Loucy (cell line): ENCODE data around the gene TGFB2.

Source experiments
- H2AFZ ChIP-seq: fragments of 200-600 bp; sonication (generic); 2 replicates; pipeline ENCODE4 v1.6.0; 2016; ENCODE audit warnings: antibody characterized with exemption, mild to moderate bottlenecking, low read length, moderate library complexity
- H3F3A ChIP-seq: fragments of 200-600 bp; 2 replicates; pipeline ENCODE4 v1.6.0; 2016; ENCODE audit warnings: antibody characterized with exemption, low read depth, mild to moderate bottlenecking
- H3K27me3 ChIP-seq: fragments of 200-600 bp; sonication (generic); 2 replicates; pipeline ENCODE4 v1.6.1; 2014; ENCODE audit warnings: low read length, mild to moderate bottlenecking; ENCODE audit not compliant: insufficient read depth, poor library complexity, severe bottlenecking
- H3K36me3 ChIP-seq: fragments of 200-600 bp; sonication (generic); 2 replicates; pipeline ENCODE4 v1.6.1; 2016; ENCODE audit warnings: low read length; ENCODE audit not compliant: insufficient read depth
- H3K4me1 ChIP-seq: fragments of 200-600 bp; sonication (generic); 2 replicates; pipeline ENCODE4 v1.5.1; 2014; ENCODE audit warnings: low read length, mild to moderate bottlenecking; ENCODE audit not compliant: insufficient read depth, poor library complexity, severe bottlenecking
- H3K4me2 ChIP-seq: fragments of 200-600 bp; sonication (generic); 2 replicates; pipeline ENCODE4 v1.6.0; 2014; ENCODE audit warnings: antibody characterized with exemption, low read length, low read depth, mild to moderate bottlenecking; ENCODE audit not compliant: poor library complexity, severe bottlenecking
- H3K4me3 ChIP-seq: fragments of 200-600 bp; sonication (generic); 2 replicates; pipeline ENCODE4 v1.5.1; 2014; ENCODE audit warnings: low read length, mild to moderate bottlenecking, mixed read lengths; ENCODE audit not compliant: poor library complexity, severe bottlenecking
- H3K79me2 ChIP-seq: fragments of 200-600 bp; sonication (generic); 2 replicates; pipeline ENCODE4 v1.6.1; 2014; ENCODE audit warnings: low read length; ENCODE audit not compliant: insufficient read depth
- H3K9ac ChIP-seq: fragments of 200-600 bp; sonication (generic); 2 replicates; pipeline ENCODE4 v1.6.0; 2014; ENCODE audit warnings: mild to moderate bottlenecking, low read depth, low read length, moderate library complexity; ENCODE audit not compliant: poor library complexity, severe bottlenecking
- H3K9me2 ChIP-seq: fragments of 200-600 bp; sonication (generic); replicated peaks from 2 replicates; pipeline ENCODE4 v1.6.1; 2016; ENCODE audit warnings: low read depth, low read length, mixed read lengths
- H3K9me3 ChIP-seq: fragments of 200-600 bp; sonication (generic); 2 replicates; pipeline ENCODE4 v1.6.1; 2014; ENCODE audit warnings: mild to moderate bottlenecking, antibody characterized with exemption, low read length, low read depth; ENCODE audit not compliant: insufficient read depth
- H4K20me1 ChIP-seq: fragments of 200-600 bp; sonication (generic); 2 replicates; pipeline ENCODE4 v1.6.0; 2014; ENCODE audit warnings: antibody characterized with exemption, low read length, mild to moderate bottlenecking; ENCODE audit not compliant: insufficient read depth, poor library complexity, severe bottlenecking
- EZH2phosphoT487 ChIP-seq: fragments of 200-600 bp; IDR thresholded peaks from 2 replicates; pipeline ENCODE4 v1.6.1; 2018; ENCODE audit warnings: antibody characterized with exemption, mild to moderate bottlenecking, moderate library complexity, borderline replicate concordance
- TF ChIP-seq, protein P1 (sequence below): fragments of 200-600 bp; sonication (generic); conservative IDR thresholded peaks from 2 replicates; pipeline ENCODE4 v1.5.1; 2014; ENCODE audit warnings: mild to moderate bottlenecking, antibody characterized with exemption, low read length

Gene TGFB2

DNA sequence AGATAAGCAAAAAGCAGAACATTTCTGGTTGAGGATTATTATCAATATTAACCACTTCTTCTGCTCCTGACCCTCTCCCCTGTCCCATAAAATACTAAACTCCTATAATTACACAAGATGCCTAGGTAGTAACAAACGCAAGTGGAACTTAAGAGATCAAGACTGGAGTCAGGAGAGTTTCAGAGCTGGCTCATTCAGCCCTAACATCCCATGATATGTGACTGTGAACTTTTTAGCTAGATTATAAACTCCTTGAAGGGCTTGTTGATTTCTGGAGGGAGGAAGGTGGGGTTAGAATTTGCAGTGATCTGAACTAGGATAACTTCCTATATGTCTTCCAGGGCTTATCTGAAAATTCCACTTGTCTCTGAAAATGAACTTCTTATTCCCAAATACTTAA lies 130.6 kb downstream of the TGFB2 start:
- Histone ChIP-seq H3K9ac (no peak overlapping the region), H3K27me3 (no peaks in the 10 kb centered on the region), H3K79me2 (no peaks in the 10 kb centered on the region), H3K36me3 (no peaks in the 10 kb centered on the region), H2AFZ (no peak overlapping the region), H3K4me1 (peaks cover 39% of the 10 kb centered on the region), H3K4me3 (no peak overlapping the region), H3K4me2 (no peak overlapping the region), H3F3A (0 out of 2 replicates have a peak, but pooled peaks cover 3% of the 10 kb centered on the region), H3K9me3 (no peaks in the 10 kb centered on the region), H3K9me2 (no peaks in the 10 kb centered on the region), H4K20me1 (no peaks in the 10 kb centered on the region)
- TF ChIP-seq EZH2phosphoT487, result no peak
- TF ChIP-seq, protein P1, sequence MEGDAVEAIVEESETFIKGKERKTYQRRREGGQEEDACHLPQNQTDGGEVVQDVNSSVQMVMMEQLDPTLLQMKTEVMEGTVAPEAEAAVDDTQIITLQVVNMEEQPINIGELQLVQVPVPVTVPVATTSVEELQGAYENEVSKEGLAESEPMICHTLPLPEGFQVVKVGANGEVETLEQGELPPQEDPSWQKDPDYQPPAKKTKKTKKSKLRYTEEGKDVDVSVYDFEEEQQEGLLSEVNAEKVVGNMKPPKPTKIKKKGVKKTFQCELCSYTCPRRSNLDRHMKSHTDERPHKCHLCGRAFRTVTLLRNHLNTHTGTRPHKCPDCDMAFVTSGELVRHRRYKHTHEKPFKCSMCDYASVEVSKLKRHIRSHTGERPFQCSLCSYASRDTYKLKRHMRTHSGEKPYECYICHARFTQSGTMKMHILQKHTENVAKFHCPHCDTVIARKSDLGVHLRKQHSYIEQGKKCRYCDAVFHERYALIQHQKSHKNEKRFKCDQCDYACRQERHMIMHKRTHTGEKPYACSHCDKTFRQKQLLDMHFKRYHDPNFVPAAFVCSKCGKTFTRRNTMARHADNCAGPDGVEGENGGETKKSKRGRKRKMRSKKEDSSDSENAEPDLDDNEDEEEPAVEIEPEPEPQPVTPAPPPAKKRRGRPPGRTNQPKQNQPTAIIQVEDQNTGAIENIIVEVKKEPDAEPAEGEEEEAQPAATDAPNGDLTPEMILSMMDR, result no peak

DNA sequence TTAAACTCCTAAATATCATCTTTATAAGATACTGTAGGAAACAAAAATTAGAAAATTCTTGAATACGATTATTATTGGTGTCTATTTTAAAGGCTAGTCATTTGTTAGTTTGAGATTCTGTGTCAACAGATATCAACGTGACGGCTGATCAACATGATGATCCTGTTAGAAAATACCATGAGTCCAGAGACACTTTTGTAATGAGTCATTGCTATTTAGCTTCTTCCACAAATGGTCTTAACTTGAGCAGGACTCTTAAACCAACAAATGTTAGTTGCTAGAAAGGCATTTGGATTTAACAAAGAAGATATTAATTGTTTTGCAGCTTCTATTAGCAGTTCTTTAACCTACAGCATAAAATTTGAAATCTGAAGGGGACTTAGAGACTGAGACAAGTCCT lies 131.2 kb downstream of the TGFB2 start:
- TF ChIP-seq, protein P1, result no peak
- no peak for TF ChIP-seq EZH2phosphoT487
- H3K4me3 ChIP-seq, result no peak overlapping the region

DNA sequence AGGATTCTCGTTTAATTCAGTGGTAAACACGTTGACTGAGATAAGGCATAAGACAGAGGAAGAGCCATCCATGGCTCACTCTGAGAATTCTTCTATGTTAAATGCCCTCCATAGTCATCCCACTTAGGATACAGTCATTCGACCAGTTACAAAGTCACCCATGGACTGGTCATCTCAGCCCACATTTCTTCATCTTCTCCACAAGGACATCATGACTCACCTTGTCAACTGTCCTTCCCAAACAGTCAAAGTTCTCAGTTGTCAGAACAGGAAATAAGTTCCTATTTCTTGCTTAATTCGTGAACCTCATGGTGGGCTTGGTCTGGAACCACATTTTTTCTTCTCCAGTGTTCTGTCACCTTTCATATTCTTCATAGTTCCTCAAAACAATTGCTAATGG lies 133.2 kb downstream of the TGFB2 start:
- Histone ChIP-seq H3K4me1 (peaks cover 19% of the 10 kb centered on the region), H3K9me2 (no peaks in the 10 kb centered on the region), H3K9me3 (no peaks in the 10 kb centered on the region), H4K20me1 (no peaks in the 10 kb centered on the region), H3F3A (0 out of 2 replicates have a peak, but pooled peaks cover under 1% of the 10 kb centered on the region), H3K79me2 (no peaks in the 10 kb centered on the region), H2AFZ (no peak overlapping the region), H3K4me3 (no peak overlapping the region), H3K4me2 (no peak overlapping the region), H3K36me3 (no peaks in the 10 kb centered on the region), H3K27me3 (no peaks in the 10 kb centered on the region), H3K9ac (no peak overlapping the region)
- TF ChIP-seq, protein P1, result no peak

More for the DNA sequence above, 131.2 kb downstream of the TGFB2 start:
- Histone ChIP-seq H3K27me3 (no peaks in the 10 kb centered on the region), H3K4me1 (peaks cover 36% of the 10 kb centered on the region), H2AFZ (no peak overlapping the region), H3K79me2 (no peaks in the 10 kb centered on the region), H3K4me2 (no peak overlapping the region), H3F3A (0 out of 2 replicates have a peak, but pooled peaks cover 3% of the 10 kb centered on the region), H3K9me3 (no peaks in the 10 kb centered on the region), H3K9me2 (no peaks in the 10 kb centered on the region), H3K36me3 (no peaks in the 10 kb centered on the region), H3K9ac (no peak overlapping the region), H4K20me1 (no peaks in the 10 kb centered on the region)
